ENCODE results near the gene LRCH3. TPM values are rescaled to one million over a fixed set of nuclear protein-coding genes. Genes with fewer than 3 reads are reported as not detected.

The LRCH3 gene
- polyA plus RNA-seq, 4 donors: 4.6 to 32.2 (median 16.1) TPM

DNA sequence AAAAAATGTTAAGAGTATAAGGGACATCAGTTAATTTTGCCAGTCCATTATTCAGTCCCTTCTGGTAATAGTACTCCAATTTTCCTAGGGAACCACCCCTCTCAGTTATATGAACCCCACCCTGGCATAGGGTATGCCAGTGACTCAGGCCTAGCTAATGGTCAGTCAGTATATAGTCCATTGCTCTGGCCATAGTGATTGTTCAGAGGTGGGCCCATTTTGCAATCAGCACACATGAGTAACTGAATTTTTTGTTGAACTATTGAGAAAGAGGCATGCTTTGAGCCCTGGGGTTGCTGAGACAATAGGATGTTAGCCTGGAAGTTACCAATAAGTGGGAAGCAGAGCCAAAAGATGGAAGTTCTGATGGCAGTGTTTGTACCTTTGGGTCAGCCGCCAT, 4.1 kb downstream of the LRCH3 start:
- DNase-seq (no peak), FAIRE-seq (no peak)
- no peak overlapping the region for H3K4me3 ChIP-seq (ENCODE audit: low read depth in 1 of 3, low read length in 3 of 3)
- H3K36me3 ChIP-seq (ENCODE audit: control insufficient read depth in 3 of 3, insufficient read depth in 2 of 3, low read depth in 1 of 3, low read length in 3 of 3): peaks cover 0 to 6% (median 0%) of the 10 kb centered on the region in 3 donors
- peaks cover 0 to 4% (median 4%) of the 10 kb centered on the region in 3 donors for H3K4me1 ChIP-seq (ENCODE audit: control insufficient read depth in 3 of 3, insufficient read depth in 2 of 3, low read depth in 1 of 3, low read length in 2 of 3)
- no peaks in the 10 kb centered on the region for H3K27me3 ChIP-seq (ENCODE audit: control insufficient read depth in 3 of 3, insufficient read depth in 3 of 3, low read length in 3 of 3)
- peak overlapping the region in 1 of 3 donors; percentile 20 for H3K27ac ChIP-seq (ENCODE audit: low read depth in 1 of 3, low read length in 2 of 3)
- 95 to 100% (median 96%) methylated on average over 1 of the region's 1 CpG for WGBS, 3 donors
- H3K9me3 ChIP-seq (ENCODE audit: control insufficient read depth in 2 of 2, insufficient read depth in 1 of 2, low read depth in 1 of 2, low read length in 1 of 2): no peaks in the 10 kb centered on the region

DNA sequence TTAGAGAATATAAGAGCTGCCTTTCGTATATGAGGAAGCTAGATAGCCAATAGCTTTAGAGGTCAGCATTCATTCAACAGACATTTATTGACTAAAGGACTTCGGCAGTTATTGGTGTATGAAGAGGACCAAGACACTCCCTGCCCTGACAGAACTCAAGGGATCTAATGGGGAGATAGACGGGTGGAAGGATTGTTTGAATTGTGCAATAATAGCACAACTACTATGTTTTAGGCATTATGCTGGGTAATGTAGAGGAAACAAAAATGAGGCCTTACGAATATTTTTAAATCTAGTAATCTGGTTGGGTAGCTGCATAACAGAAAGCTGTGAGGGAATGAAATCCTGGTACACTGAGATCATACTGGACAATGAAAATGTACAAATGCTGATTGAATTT, 5.0 kb downstream of the LRCH3 start:
- DNase-seq (no peak), FAIRE-seq (no peak)
- WGBS, 3 donors: 65 to 68% (median 66%) methylated on average over 4 of the region's 4 CpGs
- Histone ChIP-seq H3K27me3 (ENCODE audit: control insufficient read depth in 3 of 3, insufficient read depth in 3 of 3, low read length in 3 of 3) (no peaks in the 10 kb centered on the region), H3K36me3 (ENCODE audit: control insufficient read depth in 3 of 3, insufficient read depth in 2 of 3, low read depth in 1 of 3, low read length in 3 of 3) (peaks cover 0 to 6% (median 0%) of the 10 kb centered on the region in 3 donors), H3K4me1 (ENCODE audit: control insufficient read depth in 3 of 3, insufficient read depth in 2 of 3, low read depth in 1 of 3, low read length in 2 of 3) (peaks cover 0 to 4% (median 4%) of the 10 kb centered on the region in 3 donors), H3K4me3 (ENCODE audit: low read depth in 1 of 3, low read length in 3 of 3) (no peak overlapping the region), H3K9me3 (ENCODE audit: control insufficient read depth in 2 of 2, insufficient read depth in 1 of 2, low read depth in 1 of 2, low read length in 1 of 2) (no peaks in the 10 kb centered on the region), H3K27ac (ENCODE audit: low read depth in 1 of 3, low read length in 2 of 3) (no peak overlapping the region)

DNA sequence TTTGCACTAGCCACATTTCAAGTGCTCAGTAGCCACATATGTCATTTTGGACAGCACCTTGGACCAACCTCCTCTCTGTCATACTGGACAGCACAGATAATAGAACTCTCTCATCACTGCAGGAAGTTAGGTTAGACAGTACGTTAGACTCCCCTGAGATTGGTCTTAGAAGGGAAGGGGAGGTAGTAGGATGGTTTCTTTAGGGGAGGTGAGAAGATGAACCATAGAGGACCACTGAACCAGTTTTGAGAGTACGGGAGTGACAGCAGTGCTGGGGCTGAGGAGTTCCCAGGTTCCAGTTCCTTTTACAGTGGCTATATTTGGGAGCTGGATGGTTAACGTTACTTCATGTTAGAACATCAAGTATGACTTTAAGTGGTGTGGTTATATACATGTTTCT, 7.8 kb downstream of the LRCH3 start:
- no peak for DNase-seq
- 67 to 89% (median 86%) methylated on average over 3 of the region's 3 CpGs for WGBS, 3 donors
- Histone ChIP-seq H3K27ac (ENCODE audit: low read depth in 1 of 3, low read length in 2 of 3) (no peak overlapping the region), H3K9me3 (ENCODE audit: control insufficient read depth in 2 of 2, insufficient read depth in 1 of 2, low read depth in 1 of 2, low read length in 1 of 2) (no peaks in the 10 kb centered on the region), H3K27me3 (ENCODE audit: control insufficient read depth in 3 of 3, insufficient read depth in 3 of 3, low read length in 3 of 3) (no peaks in the 10 kb centered on the region), H3K36me3 (ENCODE audit: control insufficient read depth in 3 of 3, insufficient read depth in 2 of 3, low read depth in 1 of 3, low read length in 3 of 3) (peaks cover 0 to 6% (median 0%) of the 10 kb centered on the region in 3 donors), H3K4me1 (ENCODE audit: control insufficient read depth in 3 of 3, insufficient read depth in 2 of 3, low read depth in 1 of 3, low read length in 2 of 3) (peaks cover 0 to 11% (median 0%) of the 10 kb centered on the region in 3 donors), H3K4me3 (ENCODE audit: low read depth in 1 of 3, low read length in 3 of 3) (no peak overlapping the region)
- FAIRE-seq: no peak

DNA sequence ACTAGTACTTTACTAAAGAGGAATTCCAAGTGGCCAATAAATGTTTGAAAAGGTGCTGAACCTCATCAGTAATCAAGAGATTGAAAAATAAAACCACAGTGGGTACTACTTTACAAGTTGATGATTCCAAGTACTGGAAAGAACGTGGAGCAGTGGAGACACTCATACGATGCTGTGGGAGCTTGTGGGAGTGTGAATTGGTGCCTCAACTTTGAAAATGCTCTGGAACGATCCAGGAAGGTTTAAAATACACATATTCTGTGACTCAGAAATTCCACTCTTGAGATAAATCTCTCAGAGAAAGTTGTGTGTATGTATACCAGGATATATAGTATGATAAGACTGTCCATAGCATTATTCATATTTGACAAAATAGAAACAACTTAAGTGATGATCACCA, 9.3 kb downstream of the LRCH3 start:
- Histone ChIP-seq H3K4me3 (ENCODE audit: low read depth in 1 of 3, low read length in 3 of 3) (no peak overlapping the region), H3K27ac (ENCODE audit: low read depth in 1 of 3, low read length in 2 of 3) (no peak overlapping the region), H3K27me3 (ENCODE audit: control insufficient read depth in 3 of 3, insufficient read depth in 3 of 3, low read length in 3 of 3) (no peaks in the 10 kb centered on the region), H3K4me1 (ENCODE audit: control insufficient read depth in 3 of 3, insufficient read depth in 2 of 3, low read depth in 1 of 3, low read length in 2 of 3) (peaks cover 0 to 11% (median 0%) of the 10 kb centered on the region in 3 donors), H3K9me3 (ENCODE audit: control insufficient read depth in 2 of 2, insufficient read depth in 1 of 2, low read depth in 1 of 2, low read length in 1 of 2) (no peaks in the 10 kb centered on the region), H3K36me3 (ENCODE audit: control insufficient read depth in 3 of 3, insufficient read depth in 2 of 3, low read depth in 1 of 3, low read length in 3 of 3) (peaks cover 0 to 6% (median 0%) of the 10 kb centered on the region in 3 donors)
- no peak for FAIRE-seq
- no peak for DNase-seq
- WGBS, 3 donors: 80 to 90% (median 85%) methylated on average over 3 of the region's 3 CpGs

DNA sequence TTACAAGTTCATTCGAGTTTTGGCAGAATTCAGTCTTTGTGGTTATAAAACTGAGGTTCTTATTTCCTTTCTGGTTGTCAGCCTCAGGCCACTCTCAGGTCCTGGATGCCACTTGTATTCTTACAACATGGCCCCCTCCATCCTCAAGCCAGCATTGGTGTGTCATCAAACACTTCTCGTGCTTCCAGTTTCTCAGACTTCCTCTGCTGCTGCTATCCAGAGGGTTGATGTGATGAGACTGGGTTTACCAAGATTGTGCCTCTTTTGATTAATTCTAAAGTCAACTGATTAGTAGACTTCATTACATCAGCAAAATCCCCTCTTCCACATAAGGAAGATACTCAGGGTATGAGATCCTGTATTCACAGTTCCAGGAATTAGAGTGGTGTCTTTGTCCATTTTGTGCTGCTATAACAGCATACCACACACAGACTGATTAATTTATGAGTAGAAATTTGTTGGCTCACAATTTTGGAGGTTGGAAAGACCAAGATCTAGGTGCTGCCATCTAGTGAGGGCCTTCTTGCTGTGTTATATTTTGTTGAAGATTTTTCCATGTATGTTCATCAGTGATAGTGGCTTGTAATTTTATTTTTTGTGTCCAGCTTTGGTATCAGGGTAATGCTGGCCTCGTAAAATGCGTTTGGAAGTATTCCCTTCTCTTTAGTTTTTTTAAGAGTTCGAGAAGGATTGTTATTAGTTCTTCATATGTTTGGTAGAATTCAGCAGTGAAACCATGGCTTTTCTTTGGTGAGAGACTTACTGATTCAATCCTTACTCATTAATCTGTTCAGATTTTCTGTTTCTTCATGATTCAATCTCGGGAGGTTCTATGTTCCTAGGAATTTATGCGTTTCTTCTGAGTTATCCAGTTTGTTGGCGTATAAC, 11.1 kb downstream of the LRCH3 start:
- WGBS, 3 donors: 66 to 68% (median 67%) methylated on average over 8 of the region's 8 CpGs
- Histone ChIP-seq H3K9me3 (ENCODE audit: control insufficient read depth in 2 of 2, insufficient read depth in 1 of 2, low read depth in 1 of 2, low read length in 1 of 2) (no peaks in the 10 kb centered on the region), H3K27me3 (ENCODE audit: control insufficient read depth in 3 of 3, insufficient read depth in 3 of 3, low read length in 3 of 3) (no peaks in the 10 kb centered on the region), H3K27ac (ENCODE audit: low read depth in 1 of 3, low read length in 2 of 3) (peak overlapping the region in 1 of 3 donors; percentile 63), H3K4me1 (ENCODE audit: control insufficient read depth in 3 of 3, insufficient read depth in 2 of 3, low read depth in 1 of 3, low read length in 2 of 3) (peaks cover 0 to 11% (median 0%) of the 10 kb centered on the region in 3 donors), H3K4me3 (ENCODE audit: low read depth in 1 of 3, low read length in 3 of 3) (no peak overlapping the region), H3K36me3 (ENCODE audit: control insufficient read depth in 3 of 3, insufficient read depth in 2 of 3, low read depth in 1 of 3, low read length in 3 of 3) (peaks cover 0 to 10% (median 0%) of the 10 kb centered on the region in 3 donors)
- FAIRE-seq (no peak), DNase-seq (peak in 1 of 2 donors; percentile 35)

DNA sequence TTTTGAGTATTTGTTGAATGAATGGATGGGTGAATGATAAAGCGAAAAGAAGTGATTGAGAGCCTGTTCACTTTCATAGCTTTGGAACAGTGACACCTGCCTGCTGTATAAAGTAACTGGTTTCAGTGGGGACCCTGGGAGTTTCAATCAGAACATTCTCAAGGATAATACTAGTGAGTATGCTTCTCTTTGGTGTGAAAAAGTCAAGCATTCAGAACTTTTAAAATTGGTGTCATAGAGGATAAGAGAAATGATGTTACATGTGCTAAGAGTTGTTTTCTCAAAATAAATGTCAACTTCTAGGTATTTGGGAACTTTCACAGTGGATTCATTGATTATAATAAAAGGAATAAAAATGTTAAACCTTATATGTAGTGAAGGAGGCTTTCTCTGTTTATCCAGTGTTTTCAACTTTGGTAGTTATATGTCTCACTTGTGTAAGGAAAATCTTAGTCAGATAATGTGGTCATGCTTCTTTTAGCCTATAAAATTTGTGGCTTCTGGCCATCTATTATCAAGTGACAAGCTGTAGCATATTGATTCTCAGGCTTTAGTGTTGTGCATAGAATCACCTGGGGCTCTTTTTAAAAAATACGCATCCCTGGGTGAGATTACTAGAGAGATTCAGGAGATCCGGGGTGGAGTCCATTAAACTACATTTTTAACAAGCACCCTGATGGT, 11.9 kb downstream of the LRCH3 start:
- H3K36me3 ChIP-seq (ENCODE audit: control insufficient read depth in 3 of 3, insufficient read depth in 2 of 3, low read depth in 1 of 3, low read length in 3 of 3): peaks cover 0 to 9% (median 0%) of the 10 kb centered on the region in 3 donors
- 93 to 96% (median 95%) methylated on average over 3 of the region's 3 CpGs for WGBS, 3 donors
- H3K27me3 ChIP-seq (ENCODE audit: control insufficient read depth in 3 of 3, insufficient read depth in 3 of 3, low read length in 3 of 3): no peaks in the 10 kb centered on the region
- no peak overlapping the region for H3K27ac ChIP-seq (ENCODE audit: low read depth in 1 of 3, low read length in 2 of 3)
- DNase-seq (no peak), FAIRE-seq (no peak)
- H3K9me3 ChIP-seq (ENCODE audit: control insufficient read depth in 2 of 2, insufficient read depth in 1 of 2, low read depth in 1 of 2, low read length in 1 of 2): no peaks in the 10 kb centered on the region
- peaks cover 0 to 11% (median 0%) of the 10 kb centered on the region in 3 donors for H3K4me1 ChIP-seq (ENCODE audit: control insufficient read depth in 3 of 3, insufficient read depth in 2 of 3, low read depth in 1 of 3, low read length in 2 of 3)
- H3K4me3 ChIP-seq (ENCODE audit: low read depth in 1 of 3, low read length in 3 of 3): no peak overlapping the region

DNA sequence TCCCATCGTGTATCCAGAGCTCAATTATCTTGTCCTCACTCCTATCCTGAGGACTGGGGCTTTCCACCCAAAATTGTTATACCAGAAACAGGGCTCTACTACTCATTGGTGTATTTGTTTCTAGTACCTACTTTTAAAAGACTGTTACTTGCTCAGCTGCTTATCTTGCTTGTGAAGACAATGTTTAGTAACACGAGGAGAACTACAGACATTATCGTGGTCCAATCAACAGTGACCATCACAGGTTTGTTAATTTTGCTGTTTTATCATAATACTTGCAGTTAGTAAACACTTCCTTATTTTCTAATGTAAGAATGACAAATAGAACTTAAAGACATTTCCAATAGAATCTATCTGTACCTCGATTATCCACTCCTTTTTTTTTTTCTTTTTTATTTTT, 13.5 kb downstream of the LRCH3 start:
- WGBS, 3 donors: 78 to 84% (median 84%) methylated on average over 4 of the region's 4 CpGs

DNA sequence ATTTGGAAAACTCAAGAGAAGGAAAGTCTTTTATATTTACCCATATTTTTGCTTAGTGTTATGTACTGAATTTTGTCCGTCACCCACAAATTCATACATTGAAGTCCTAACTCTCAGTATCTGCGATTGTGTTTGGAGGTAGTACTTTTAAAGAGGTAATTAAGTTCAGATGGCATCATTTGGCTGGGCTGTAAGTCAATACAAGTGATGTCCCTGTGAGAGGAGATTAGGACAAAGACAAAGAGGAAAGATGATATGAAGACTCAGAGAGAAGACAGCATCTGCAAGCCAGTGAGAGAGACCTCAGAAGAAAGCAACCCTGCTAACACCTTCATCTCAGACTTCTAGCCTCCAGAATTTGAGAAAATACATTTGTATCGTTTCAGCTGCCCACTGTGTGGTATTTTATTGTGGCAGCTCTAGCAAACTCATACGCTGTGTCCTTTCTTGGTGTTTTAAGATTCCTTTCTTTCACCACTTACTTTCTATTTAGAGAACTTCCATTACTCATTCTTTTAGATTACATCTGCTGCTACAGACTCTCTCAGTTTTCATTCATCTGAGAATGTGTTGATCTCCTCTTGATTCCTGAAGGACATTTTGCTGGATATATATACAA, 17.0 kb downstream of the LRCH3 start:
- no peaks in the 10 kb centered on the region for H3K27me3 ChIP-seq (ENCODE audit: control insufficient read depth in 3 of 3, insufficient read depth in 3 of 3, low read length in 3 of 3)
- H3K4me1 ChIP-seq (ENCODE audit: control insufficient read depth in 3 of 3, insufficient read depth in 2 of 3, low read depth in 1 of 3, low read length in 2 of 3): peaks cover 0 to 2% (median 0%) of the 10 kb centered on the region in 3 donors
- H3K36me3 ChIP-seq (ENCODE audit: control insufficient read depth in 3 of 3, insufficient read depth in 2 of 3, low read depth in 1 of 3, low read length in 3 of 3): peaks cover 0 to 10% (median 0%) of the 10 kb centered on the region in 3 donors
- no peak for FAIRE-seq
- WGBS, 3 donors: 78 to 86% (median 82%) methylated on average over 4 of the region's 4 CpGs
- no peak overlapping the region for H3K4me3 ChIP-seq (ENCODE audit: low read depth in 1 of 3, low read length in 3 of 3)
- no peaks in the 10 kb centered on the region for H3K9me3 ChIP-seq (ENCODE audit: control insufficient read depth in 2 of 2, insufficient read depth in 1 of 2, low read depth in 1 of 2, low read length in 1 of 2)
- H3K27ac ChIP-seq (ENCODE audit: low read depth in 1 of 3, low read length in 2 of 3): peak overlapping the region in 1 of 3 donors; percentile 39
- no peak for DNase-seq

More for the DNA sequence above, 13.5 kb downstream of the LRCH3 start:
- H3K27ac ChIP-seq (ENCODE audit: low read depth in 1 of 3, low read length in 2 of 3): no peak overlapping the region
- peaks cover 0 to 9% (median 0%) of the 10 kb centered on the region in 3 donors for H3K4me1 ChIP-seq (ENCODE audit: control insufficient read depth in 3 of 3, insufficient read depth in 2 of 3, low read depth in 1 of 3, low read length in 2 of 3)
- no peaks in the 10 kb centered on the region for H3K27me3 ChIP-seq (ENCODE audit: control insufficient read depth in 3 of 3, insufficient read depth in 3 of 3, low read length in 3 of 3)
- no peak for FAIRE-seq
- DNase-seq: no peak
- peaks cover 0 to 12% (median 0%) of the 10 kb centered on the region in 3 donors for H3K36me3 ChIP-seq (ENCODE audit: control insufficient read depth in 3 of 3, insufficient read depth in 2 of 3, low read depth in 1 of 3, low read length in 3 of 3)
- no peaks in the 10 kb centered on the region for H3K9me3 ChIP-seq (ENCODE audit: control insufficient read depth in 2 of 2, insufficient read depth in 1 of 2, low read depth in 1 of 2, low read length in 1 of 2)
- H3K4me3 ChIP-seq (ENCODE audit: low read depth in 1 of 3, low read length in 3 of 3): no peak overlapping the region
